ENCODE results near the gene MPEG1. TPM values are rescaled to one million over a fixed set of nuclear protein-coding genes. Genes with fewer than 3 reads are reported as not detected.

The MPEG1 gene
- total and polyA plus RNA-seq, 2 experiments from 2014 or later: not detected

GRCh38 chr11:59218319-59218718 lies 5.6 kb upstream of the MPEG1 start:
- 88 to 89% methylated on average over 4 of the region's 4 CpGs for WGBS, 2 experiments (ENCODE audit: low coverage in 1 of 2, low lambda C conversion rate in 2 of 2, missing lambda C conversion rate in 2 of 2)

GRCh38 chr11:59216641-59217564 lies 4.2 kb upstream of the MPEG1 start:
- 4 to 5% methylated on average over 9 of the region's 9 CpGs for WGBS, 2 experiments (ENCODE audit: low coverage in 1 of 2, low lambda C conversion rate in 2 of 2, missing lambda C conversion rate in 2 of 2)
- Histone ChIP-seq H3K27ac (no peak overlapping the region), H3K36me3 (ENCODE audit: low read depth) (no peaks in the 10 kb centered on the region), H4K20me1 (ENCODE audit: insufficient read depth) (no peaks in the 10 kb centered on the region), H3K4me1 (ENCODE audit: insufficient read depth) (peaks cover 25% of the 10 kb centered on the region), H3K9ac (no peak overlapping the region), H2AFZ (no peak overlapping the region), H3K9me2 (ENCODE audit: insufficient read depth) (no peaks in the 10 kb centered on the region), H3K9me3 (ENCODE audit: low read depth) (no peaks in the 10 kb centered on the region), H3F3A (ENCODE audit: insufficient read depth) (peaks cover 27% of the 10 kb centered on the region), H3K4me3 (peak overlapping the region; percentile 18), H3K4me2 (ENCODE audit: unreplicated experiment) (peak overlapping the region; percentile 35), H3K79me2 (ENCODE audit: insufficient read depth) (no peaks in the 10 kb centered on the region), H3K27me3 (replicated peaks; ENCODE audit: insufficient read depth) (peaks cover 45% of the 10 kb centered on the region)
- in situ Hi-C loops (cut with MboI): no loop called here
- DNase-seq: peak; percentile 71
- TF ChIP-seq EZH2 (IDR thresholded peaks at IDR 0.05; ENCODE audit: insufficient read depth, poor library complexity, severe bottlenecking) (no peak), EZH2phosphoT487 (IDR thresholded peaks at IDR 0.05; ENCODE audit: insufficient read depth, low read depth) (no peak)

More at GRCh38 chr11:59218319-59218718, 5.6 kb upstream of the MPEG1 start:
- in situ Hi-C loops (cut with MboI): no loop called here
- Histone ChIP-seq H3K27me3 (replicated peaks; ENCODE audit: insufficient read depth) (peaks cover 34% of the 10 kb centered on the region), H3K27ac (no peak overlapping the region), H3K4me3 (no peak overlapping the region), H3K4me1 (ENCODE audit: insufficient read depth) (peaks cover 25% of the 10 kb centered on the region), H3K9me3 (ENCODE audit: low read depth) (no peaks in the 10 kb centered on the region), H3K4me2 (ENCODE audit: unreplicated experiment) (no peak overlapping the region), H3K9ac (no peak overlapping the region), H4K20me1 (ENCODE audit: insufficient read depth) (no peaks in the 10 kb centered on the region), H3F3A (ENCODE audit: insufficient read depth) (peaks cover 30% of the 10 kb centered on the region), H2AFZ (no peak overlapping the region), H3K79me2 (ENCODE audit: insufficient read depth) (no peaks in the 10 kb centered on the region), H3K36me3 (ENCODE audit: low read depth) (no peaks in the 10 kb centered on the region), H3K9me2 (ENCODE audit: insufficient read depth) (no peaks in the 10 kb centered on the region)
- TF ChIP-seq EZH2 (IDR thresholded peaks at IDR 0.05; ENCODE audit: insufficient read depth, poor library complexity, severe bottlenecking): no peak
- TF ChIP-seq EZH2phosphoT487 (IDR thresholded peaks at IDR 0.05; ENCODE audit: insufficient read depth, low read depth): no peak
- no peak for DNase-seq

- Histone ChIP-seq H3K36me3 (ENCODE audit: low read depth) (no peaks in the 10 kb centered on the region), H3K27me3 (replicated peaks; ENCODE audit: insufficient read depth) (peaks cover 52% of the 10 kb centered on the region), H3K79me2 (ENCODE audit: insufficient read depth) (no peaks in the 10 kb centered on the region), H3K9me2 (ENCODE audit: insufficient read depth) (no peaks in the 10 kb centered on the region), H3K4me1 (ENCODE audit: insufficient read depth) (peaks cover 14% of the 10 kb centered on the region), H4K20me1 (ENCODE audit: insufficient read depth) (no peaks in the 10 kb centered on the region), H2AFZ (no peak overlapping the region), H3K9me3 (ENCODE audit: low read depth) (no peaks in the 10 kb centered on the region), H3K27ac (no peak overlapping the region), H3K9ac (no peak overlapping the region), H3K4me2 (ENCODE audit: unreplicated experiment) (no peak overlapping the region), H3F3A (ENCODE audit: insufficient read depth) (peaks cover 15% of the 10 kb centered on the region), H3K4me3 (no peak overlapping the region)
- in situ Hi-C loops (cut with MboI): no loop called here
- no peak for TF ChIP-seq EZH2 (IDR thresholded peaks at IDR 0.05; ENCODE audit: insufficient read depth, poor library complexity, severe bottlenecking)
- TF ChIP-seq EZH2phosphoT487 (IDR thresholded peaks at IDR 0.05; ENCODE audit: insufficient read depth, low read depth): no peak
- WGBS, 2 experiments (ENCODE audit: low coverage in 1 of 2, low lambda C conversion rate in 2 of 2, missing lambda C conversion rate in 2 of 2): 73 to 80% methylated on average over 2 of the region's 2 CpGs
- DNase-seq: no peak
These were observed 1.6 kb upstream of the MPEG1 start for GRCh38 chr11:59214141-59214893.

- Histone ChIP-seq H3K79me2 (ENCODE audit: insufficient read depth) (no peaks in the 10 kb centered on the region), H3K27ac (no peak overlapping the region), H3K4me3 (no peak overlapping the region), H3K9me2 (ENCODE audit: insufficient read depth) (no peaks in the 10 kb centered on the region), H3K4me2 (ENCODE audit: unreplicated experiment) (no peak overlapping the region), H3K9ac (no peak overlapping the region), H2AFZ (no peak overlapping the region), H3K27me3 (replicated peaks; ENCODE audit: insufficient read depth) (peaks cover 39% of the 10 kb centered on the region), H3K36me3 (ENCODE audit: low read depth) (no peaks in the 10 kb centered on the region), H3K9me3 (ENCODE audit: low read depth) (no peaks in the 10 kb centered on the region), H3K4me1 (ENCODE audit: insufficient read depth) (peaks cover 28% of the 10 kb centered on the region), H4K20me1 (ENCODE audit: insufficient read depth) (no peaks in the 10 kb centered on the region), H3F3A (ENCODE audit: insufficient read depth) (peaks cover 25% of the 10 kb centered on the region)
- no peak for TF ChIP-seq EZH2 (IDR thresholded peaks at IDR 0.05; ENCODE audit: insufficient read depth, poor library complexity, severe bottlenecking)
- no peak for TF ChIP-seq EZH2phosphoT487 (IDR thresholded peaks at IDR 0.05; ENCODE audit: insufficient read depth, low read depth)
- no peak for DNase-seq
- in situ Hi-C loops (cut with MboI): no loop called here
- WGBS, 2 experiments (ENCODE audit: low coverage in 1 of 2, low lambda C conversion rate in 2 of 2, missing lambda C conversion rate in 2 of 2): 55 to 59% methylated on average over 7 of the region's 7 CpGs
These were observed 505 bp downstream of the MPEG1 start for GRCh38 chr11:59212222-59212621.
